ENCODE measurements around the gene DESI2.

DNA sequence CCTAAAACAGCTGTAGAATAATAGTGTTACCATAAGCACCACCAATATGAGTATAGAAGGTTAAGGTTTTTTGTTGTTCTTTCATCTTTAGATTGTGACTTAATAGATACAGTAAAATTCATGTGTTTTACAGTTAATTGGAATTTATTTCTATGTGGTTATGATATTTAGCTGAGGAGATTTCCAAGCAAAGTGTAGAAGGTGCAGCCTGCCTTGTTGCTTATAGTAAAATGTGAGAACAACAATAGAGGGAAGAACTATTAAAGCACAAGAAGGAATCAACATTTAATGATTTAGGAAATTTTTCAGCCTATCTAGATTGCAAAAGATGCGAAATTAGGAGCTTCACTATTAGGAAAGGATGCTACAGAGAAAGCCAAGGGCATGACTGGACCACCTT is 47.9 kb downstream of the DESI2 start:
- no peak for TF ChIP-seq ZNF561 (tag by site-specific recombination; IDR thresholded peaks at IDR 0.05; ENCODE audit: borderline replicate concordance)
- TF ChIP-seq ZFP69B (tag by site-specific recombination; IDR thresholded peaks at IDR 0.05), result no peak
- TF ChIP-seq ZNF549 (tag by site-specific recombination; IDR thresholded peaks at IDR 0.05), result no peak
- no peak for TF ChIP-seq ZNF24 (tag by site-specific recombination; IDR thresholded peaks at IDR 0.05)
- TF ChIP-seq, protein P1, sequence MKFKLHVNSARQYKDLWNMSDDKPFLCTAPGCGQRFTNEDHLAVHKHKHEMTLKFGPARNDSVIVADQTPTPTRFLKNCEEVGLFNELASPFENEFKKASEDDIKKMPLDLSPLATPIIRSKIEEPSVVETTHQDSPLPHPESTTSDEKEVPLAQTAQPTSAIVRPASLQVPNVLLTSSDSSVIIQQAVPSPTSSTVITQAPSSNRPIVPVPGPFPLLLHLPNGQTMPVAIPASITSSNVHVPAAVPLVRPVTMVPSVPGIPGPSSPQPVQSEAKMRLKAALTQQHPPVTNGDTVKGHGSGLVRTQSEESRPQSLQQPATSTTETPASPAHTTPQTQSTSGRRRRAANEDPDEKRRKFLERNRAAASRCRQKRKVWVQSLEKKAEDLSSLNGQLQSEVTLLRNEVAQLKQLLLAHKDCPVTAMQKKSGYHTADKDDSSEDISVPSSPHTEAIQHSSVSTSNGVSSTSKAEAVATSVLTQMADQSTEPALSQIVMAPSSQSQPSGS (tag by site-specific recombination; IDR thresholded peaks at IDR 0.05; ENCODE audit: low read depth), result no peak
- TF ChIP-seq, protein P2, sequence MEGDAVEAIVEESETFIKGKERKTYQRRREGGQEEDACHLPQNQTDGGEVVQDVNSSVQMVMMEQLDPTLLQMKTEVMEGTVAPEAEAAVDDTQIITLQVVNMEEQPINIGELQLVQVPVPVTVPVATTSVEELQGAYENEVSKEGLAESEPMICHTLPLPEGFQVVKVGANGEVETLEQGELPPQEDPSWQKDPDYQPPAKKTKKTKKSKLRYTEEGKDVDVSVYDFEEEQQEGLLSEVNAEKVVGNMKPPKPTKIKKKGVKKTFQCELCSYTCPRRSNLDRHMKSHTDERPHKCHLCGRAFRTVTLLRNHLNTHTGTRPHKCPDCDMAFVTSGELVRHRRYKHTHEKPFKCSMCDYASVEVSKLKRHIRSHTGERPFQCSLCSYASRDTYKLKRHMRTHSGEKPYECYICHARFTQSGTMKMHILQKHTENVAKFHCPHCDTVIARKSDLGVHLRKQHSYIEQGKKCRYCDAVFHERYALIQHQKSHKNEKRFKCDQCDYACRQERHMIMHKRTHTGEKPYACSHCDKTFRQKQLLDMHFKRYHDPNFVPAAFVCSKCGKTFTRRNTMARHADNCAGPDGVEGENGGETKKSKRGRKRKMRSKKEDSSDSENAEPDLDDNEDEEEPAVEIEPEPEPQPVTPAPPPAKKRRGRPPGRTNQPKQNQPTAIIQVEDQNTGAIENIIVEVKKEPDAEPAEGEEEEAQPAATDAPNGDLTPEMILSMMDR (tag by site-specific recombination; IDR thresholded peaks at IDR 0.05), result no peak
- no peak for TF ChIP-seq ZBTB7A (tag by site-specific recombination; IDR thresholded peaks at IDR 0.05; ENCODE audit: low read depth)
- TF ChIP-seq, protein P3, sequence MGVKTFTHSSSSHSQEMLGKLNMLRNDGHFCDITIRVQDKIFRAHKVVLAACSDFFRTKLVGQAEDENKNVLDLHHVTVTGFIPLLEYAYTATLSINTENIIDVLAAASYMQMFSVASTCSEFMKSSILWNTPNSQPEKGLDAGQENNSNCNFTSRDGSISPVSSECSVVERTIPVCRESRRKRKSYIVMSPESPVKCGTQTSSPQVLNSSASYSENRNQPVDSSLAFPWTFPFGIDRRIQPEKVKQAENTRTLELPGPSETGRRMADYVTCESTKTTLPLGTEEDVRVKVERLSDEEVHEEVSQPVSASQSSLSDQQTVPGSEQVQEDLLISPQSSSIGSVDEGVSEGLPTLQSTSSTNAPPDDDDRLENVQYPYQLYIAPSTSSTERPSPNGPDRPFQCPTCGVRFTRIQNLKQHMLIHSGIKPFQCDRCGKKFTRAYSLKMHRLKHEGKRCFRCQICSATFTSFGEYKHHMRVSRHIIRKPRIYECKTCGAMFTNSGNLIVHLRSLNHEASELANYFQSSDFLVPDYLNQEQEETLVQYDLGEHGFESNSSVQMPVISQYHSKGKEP (tag by site-specific recombination; IDR thresholded peaks at IDR 0.05), result no peak
- no peak for TF ChIP-seq ZNF239 (tag by site-specific recombination; IDR thresholded peaks at IDR 0.05)
- no peak for TF ChIP-seq ZNF621 (tag by site-specific recombination; IDR thresholded peaks at IDR 0.05)
- no peak for TF ChIP-seq ZNF274 (IDR thresholded peaks at IDR 0.05; ENCODE audit: low read length)
- no peak for TF ChIP-seq ZNF274 (tag by site-specific recombination; IDR thresholded peaks at IDR 0.05; ENCODE audit: borderline replicate concordance)

Measured in HEK293 (cell line).